Right cardiac atrium (tissue), 5 donors: ENCODE results near the gene NUP37. TPM values are rescaled to one million over a fixed set of nuclear protein-coding genes. Genes with fewer than 3 reads are reported as not detected.
A peak's percentile ranks its signal among the peaks of the same experiment; 100 is the strongest.
"Not testable (repeated sequence)": the region's sequence is repeated elsewhere in the genome, so short reads cannot be mapped to it uniquely, and the experiment has no call there.

ENCODE experiments used
- ATAC-seq, 2 donors: fragments of 200-7000 bp; cut with Tn5 transposase; one replicate each; pipeline versions ENCODE4 v1.8.0 to v1.9.1; 2020; ENCODE audit warnings: moderate library complexity in 2 of 2, mild to moderate bottlenecking in 1 of 2
- DNase-seq, 3 donors: peaks; one replicate each; pipeline ENCODE4 v3.0.0-alpha.2; 2020
- H3K27ac ChIP-seq: one replicate; pipeline ENCODE4 v1.5.1; 2013; ENCODE audit warnings: mild to moderate bottlenecking, low read length, control low read depth, moderate library complexity
- H3K27me3 ChIP-seq: one replicate; pipeline ENCODE4 v1.6.1; 2013; ENCODE audit not compliant: control insufficient read depth, insufficient read depth
- H3K4me1 ChIP-seq: one replicate; pipeline ENCODE4 v1.6.1; 2013; ENCODE audit warnings: low read length; ENCODE audit not compliant: control insufficient read depth, insufficient read depth
- H3K4me3 ChIP-seq: one replicate; pipeline ENCODE4 v1.5.1; 2013; ENCODE audit warnings: low read length, control low read depth
- H3K9me3 ChIP-seq: one replicate; pipeline ENCODE4 v1.6.1; 2013; ENCODE audit warnings: low read length; ENCODE audit not compliant: control insufficient read depth
- WGBS: extraction: QIAGEN DNeasy Blood & Tissue Kit; methylation state at CpG from one replicate; pipeline ENCODE4 v1.1.7; 2013; 5-methylcytosine and 5-hydroxymethylcytosine counted together
- intact Hi-C, 4 donors: fragments of 100-400 bp; cut with DNase I; formaldehyde crosslinking; loops; one replicate each; pipeline versions ENCODE4 v1.11.0 to v1.14.0; 2022 to 2023
- polyA plus RNA-seq: library from polyadenylated mRNA; stranded (reverse); fragments of 200-250 nt; gene quantifications from one replicate; pipeline ENCODE4 v1.2.3, GENCODE V29; 2013
- total RNA-seq, 4 donors: library from RNA; stranded (reverse); fragmentation: NEBNext Ultra II Directional; extraction: Animal tissue kit (Norgen Biotek cat#: 25700); gene quantifications; one replicate each; pipeline ENCODE4 v1.2.1, GENCODE V29; 2021
- donor health status: healthy with polysubstance abuse.
- donor health status: DM: no; HTN: yes; CAD: no.
- donor health status: DM: no; HTN: no; CAD: no.
- donor health status: DM: no; HTN: yes; CAD: no; lungs with severe emphysema.
- donor health status: DM: yes; HTN: yes; CAD: no.

NUP37 gene
- total and polyA plus RNA-seq, 5 donors = 13.3 to 18.3 (median 17.0) TPM

DNA sequence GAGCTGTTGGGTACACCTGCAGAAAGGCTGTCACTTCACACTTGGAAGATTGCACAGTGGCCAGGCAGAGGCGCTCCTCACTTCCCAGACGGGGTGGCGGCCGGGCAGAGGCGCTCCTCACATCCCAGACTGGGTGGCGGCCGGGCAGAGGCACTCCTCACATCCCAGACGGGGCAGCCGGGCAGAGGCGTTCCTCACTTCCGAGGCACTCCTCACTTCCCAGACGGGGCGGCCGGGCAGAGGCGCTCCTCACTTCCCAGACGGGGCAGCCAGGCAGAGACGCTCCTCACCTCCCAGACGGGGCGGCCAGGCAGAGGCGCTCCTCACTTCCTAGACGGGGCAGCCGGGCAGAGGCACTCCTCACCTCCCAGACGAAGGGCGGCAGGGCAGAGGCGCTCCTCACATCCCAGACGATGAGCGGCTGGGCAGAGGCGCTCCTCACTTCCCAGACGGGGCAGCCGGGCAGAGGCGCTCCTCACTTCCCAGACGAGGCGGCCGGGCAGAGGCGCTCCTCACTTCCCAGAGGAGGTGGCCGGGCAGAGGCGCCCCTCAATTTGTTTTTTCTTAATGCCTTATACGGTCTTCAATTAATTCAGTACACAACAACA, 30.6 kb downstream of the NUP37 start:
- H3K4me3 ChIP-seq, intact Hi-C loops: not testable (repeated sequence)
- DNase-seq = peak in 1 of 3 donors; percentile 34

DNA sequence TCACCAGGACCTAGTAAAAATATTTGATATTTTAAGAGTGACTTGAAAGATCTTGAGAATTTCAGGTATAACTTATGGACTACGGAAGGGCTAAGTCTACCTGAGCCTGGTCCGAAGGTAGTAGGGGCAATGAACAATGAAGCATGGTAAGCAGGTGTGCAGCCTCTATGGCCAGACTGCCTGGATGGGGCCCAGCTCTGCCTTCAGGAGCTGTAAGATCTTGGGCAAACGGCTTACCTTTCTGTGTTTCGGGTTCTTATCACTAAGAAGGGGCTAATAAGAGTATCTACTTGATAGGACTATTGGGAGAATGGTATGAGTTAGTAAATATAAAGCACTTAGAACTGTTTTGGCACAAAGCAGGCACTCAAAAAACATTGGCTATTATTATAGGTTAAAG, 39.1 kb downstream of the NUP37 start:
- no peaks in the 10 kb centered on the region for H3K4me1 ChIP-seq
- ATAC-seq = no peak
- no peaks in the 10 kb centered on the region for H3K9me3 ChIP-seq
- no peak overlapping the region for H3K4me3 ChIP-seq
- no peak for DNase-seq
- no peak overlapping the region for H3K27ac ChIP-seq
- H3K27me3 ChIP-seq = no peaks in the 10 kb centered on the region
- WGBS = 95% methylated on average over 4 of the region's 4 CpGs
- intact Hi-C loops = no loop called here

More for the DNA sequence above, 30.6 kb downstream of the NUP37 start:
- not testable (repeated sequence) for H3K9me3 ChIP-seq, H3K27ac ChIP-seq, H3K4me1 ChIP-seq, H3K27me3 ChIP-seq, ATAC-seq
- WGBS = 98% methylated on average over 38 of the region's 38 CpGs

DNA sequence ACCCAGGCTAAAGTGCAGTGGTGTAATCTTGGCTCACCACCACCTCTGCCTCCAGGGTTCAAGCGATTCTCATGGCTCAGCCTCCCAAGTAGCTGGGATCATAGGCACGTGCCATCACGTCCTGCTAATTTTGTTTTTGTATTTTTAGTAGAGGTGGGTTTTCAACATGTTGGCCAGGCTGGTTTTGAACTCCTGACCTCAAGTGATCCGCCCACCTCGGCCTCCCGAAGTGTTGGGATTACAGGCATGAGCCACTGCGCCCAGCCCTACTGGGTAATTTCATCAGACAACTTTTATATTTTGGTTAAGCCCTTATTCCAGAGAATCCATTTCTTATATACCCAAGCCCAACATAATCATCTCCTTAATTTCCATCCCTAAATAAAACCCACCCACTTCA, 47.8 kb downstream of the NUP37 start:
- intact Hi-C loops, H3K4me3 ChIP-seq, DNase-seq, H3K9me3 ChIP-seq, H3K27ac ChIP-seq, H3K4me1 ChIP-seq, H3K27me3 ChIP-seq, ATAC-seq: not testable (repeated sequence)
- WGBS = 89% methylated on average over 7 of the region's 7 CpGs

DNA sequence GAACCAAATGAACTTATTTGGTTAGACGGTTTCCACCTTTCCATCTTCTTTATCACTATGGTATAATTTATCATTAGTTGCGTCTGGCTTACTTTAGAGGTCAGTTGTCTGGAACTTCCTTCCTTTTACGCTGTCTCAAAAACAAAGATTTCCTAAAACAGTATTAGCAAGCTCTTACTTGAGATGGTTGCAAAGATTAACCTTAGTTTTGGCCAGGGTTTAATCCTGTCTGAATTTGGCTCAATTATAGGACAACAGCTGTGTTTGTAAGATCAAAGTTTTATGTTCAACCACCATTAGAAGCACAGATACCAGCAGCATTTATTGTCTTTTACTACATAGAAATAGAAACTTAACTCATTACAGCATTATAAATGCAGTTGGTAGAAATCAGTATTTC, 50.2 kb downstream of the NUP37 start:
- Histone ChIP-seq H3K4me1 (no peaks in the 10 kb centered on the region), H3K9me3 (no peaks in the 10 kb centered on the region), H3K27me3 (no peaks in the 10 kb centered on the region), H3K27ac (no peak overlapping the region), H3K4me3 (no peak overlapping the region)
- intact Hi-C loops = no loop called here
- WGBS = 63% methylated on average over 3 of the region's 3 CpGs
- ATAC-seq (peak in 1 of 2 donors; percentile 37), DNase-seq (no peak)

DNA sequence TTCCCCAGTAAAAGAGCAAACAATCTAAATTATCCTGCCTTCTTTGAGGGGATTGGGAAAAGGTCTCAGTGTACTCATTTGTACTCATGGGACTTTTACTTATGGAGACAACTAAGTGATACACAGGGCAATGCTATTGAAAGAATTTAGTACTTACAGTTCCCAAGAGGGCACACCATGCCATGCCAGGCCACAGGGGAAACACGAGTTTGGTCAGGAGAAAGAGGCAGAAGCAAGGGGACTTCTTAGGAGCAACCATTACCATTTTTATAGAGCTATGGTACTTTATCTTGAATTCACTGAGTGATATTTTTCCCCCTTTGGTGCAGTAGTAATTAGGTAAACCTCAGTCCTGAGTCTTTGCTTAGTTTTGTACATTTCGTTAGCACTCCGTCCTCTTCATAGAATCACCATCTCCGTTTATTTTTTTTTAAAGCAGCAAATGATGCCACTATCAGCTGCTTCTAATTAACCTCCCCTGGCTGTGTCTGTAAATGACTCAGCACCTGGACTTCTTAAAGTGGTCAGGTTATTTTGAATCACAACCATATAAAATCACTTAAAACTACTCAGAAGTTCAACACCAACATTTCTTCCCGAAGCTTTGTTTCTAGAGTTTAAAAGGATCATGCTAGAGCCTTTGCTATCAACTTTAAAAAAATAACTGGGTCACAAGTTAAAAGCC, 52.2 kb downstream of the NUP37 start:
- Histone ChIP-seq H3K27ac (no peak overlapping the region), H3K4me3 (no peak overlapping the region), H3K27me3 (no peaks in the 10 kb centered on the region), H3K4me1 (no peaks in the 10 kb centered on the region), H3K9me3 (no peaks in the 10 kb centered on the region)
- intact Hi-C loops = no loop called here
- 66% methylated on average over 5 of the region's 5 CpGs for WGBS
- ATAC-seq (no peak), DNase-seq (no peak)

DNA sequence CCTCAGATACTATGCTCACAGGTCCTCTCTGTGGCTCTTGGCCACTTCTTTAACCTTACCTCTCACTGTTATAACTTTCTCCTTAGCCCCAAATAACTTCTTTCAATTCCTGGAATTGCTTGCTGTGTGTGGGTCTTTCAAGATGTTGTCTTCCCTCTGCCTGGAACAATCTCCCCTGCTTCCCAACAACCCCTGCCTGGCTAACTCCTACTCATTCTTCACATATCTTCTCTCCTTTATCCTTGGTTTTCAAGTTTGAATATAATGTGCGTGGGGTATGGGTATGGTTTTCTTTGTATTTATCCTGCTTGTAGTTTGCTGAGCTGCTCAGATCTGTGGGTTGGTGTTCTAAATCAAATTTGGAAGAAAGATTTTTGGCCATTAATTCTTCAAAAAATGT, 55.4 kb downstream of the NUP37 start:
- H3K4me1 ChIP-seq = no peaks in the 10 kb centered on the region
- no peaks in the 10 kb centered on the region for H3K9me3 ChIP-seq
- H3K27ac ChIP-seq = no peak overlapping the region
- DNase-seq (no peak), ATAC-seq (no peak)
- no peak overlapping the region for H3K4me3 ChIP-seq
- WGBS = 84% methylated on average over 1 of the region's 1 CpG
- intact Hi-C loops = no loop called here
- H3K27me3 ChIP-seq = no peaks in the 10 kb centered on the region

DNA sequence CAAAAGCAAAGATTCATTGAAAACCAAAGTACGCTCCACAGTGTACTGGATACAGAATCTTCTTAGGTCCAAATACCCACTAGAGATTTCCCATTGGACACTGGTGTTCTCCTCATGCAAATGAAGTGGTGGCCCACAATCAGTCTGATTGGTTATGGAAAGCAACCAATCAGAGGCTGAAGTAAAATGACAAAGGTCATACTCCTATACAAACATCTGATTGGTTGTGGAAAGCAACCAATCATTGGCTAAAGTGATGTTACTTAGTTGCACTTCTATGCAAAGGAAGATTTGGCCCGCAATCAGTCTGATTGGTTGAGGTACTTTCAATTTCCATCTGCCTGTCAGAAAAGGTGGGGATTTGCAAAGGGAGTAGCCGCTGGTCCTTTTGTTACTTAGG, 56.8 kb downstream of the NUP37 start:
- H3K9me3 ChIP-seq = no peaks in the 10 kb centered on the region
- DNase-seq = no peak
- no peak overlapping the region for H3K4me3 ChIP-seq
- no peak overlapping the region for H3K27ac ChIP-seq
- intact Hi-C loops = no loop called here
- no peaks in the 10 kb centered on the region for H3K27me3 ChIP-seq
- ATAC-seq = no peak
- H3K4me1 ChIP-seq = no peaks in the 10 kb centered on the region
- 98% methylated on average over 3 of the region's 3 CpGs for WGBS

DNA sequence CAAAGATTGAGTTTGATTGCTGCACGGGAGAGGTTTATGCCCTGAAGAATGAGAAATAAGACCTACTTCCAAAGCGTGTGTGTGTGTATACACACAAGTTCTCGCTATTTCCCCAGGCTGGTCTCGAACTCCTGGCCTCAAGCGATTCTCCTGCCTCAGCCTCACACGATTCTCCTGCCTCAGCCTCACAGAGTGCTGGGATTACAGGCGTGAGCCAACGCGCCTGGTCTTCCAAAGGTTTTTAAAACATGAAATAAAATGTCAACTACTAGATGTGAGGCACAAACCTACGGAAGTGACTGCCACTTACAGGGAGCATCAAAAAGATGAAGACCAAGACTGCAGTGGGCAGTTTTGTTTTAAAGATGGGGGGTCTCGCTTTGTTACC, 57.5 kb downstream of the NUP37 start:
- Histone ChIP-seq H3K4me1 (no peaks in the 10 kb centered on the region), H3K27ac (no peak overlapping the region), H3K9me3 (no peaks in the 10 kb centered on the region), H3K4me3 (peak overlapping the region; percentile 96), H3K27me3 (no peaks in the 10 kb centered on the region)
- WGBS = 80% methylated on average over 11 of the region's 11 CpGs
- DNase-seq (peak in 1 of 3 donors; percentile 45), ATAC-seq (no peak)
- intact Hi-C loops = no loop called here

DNA sequence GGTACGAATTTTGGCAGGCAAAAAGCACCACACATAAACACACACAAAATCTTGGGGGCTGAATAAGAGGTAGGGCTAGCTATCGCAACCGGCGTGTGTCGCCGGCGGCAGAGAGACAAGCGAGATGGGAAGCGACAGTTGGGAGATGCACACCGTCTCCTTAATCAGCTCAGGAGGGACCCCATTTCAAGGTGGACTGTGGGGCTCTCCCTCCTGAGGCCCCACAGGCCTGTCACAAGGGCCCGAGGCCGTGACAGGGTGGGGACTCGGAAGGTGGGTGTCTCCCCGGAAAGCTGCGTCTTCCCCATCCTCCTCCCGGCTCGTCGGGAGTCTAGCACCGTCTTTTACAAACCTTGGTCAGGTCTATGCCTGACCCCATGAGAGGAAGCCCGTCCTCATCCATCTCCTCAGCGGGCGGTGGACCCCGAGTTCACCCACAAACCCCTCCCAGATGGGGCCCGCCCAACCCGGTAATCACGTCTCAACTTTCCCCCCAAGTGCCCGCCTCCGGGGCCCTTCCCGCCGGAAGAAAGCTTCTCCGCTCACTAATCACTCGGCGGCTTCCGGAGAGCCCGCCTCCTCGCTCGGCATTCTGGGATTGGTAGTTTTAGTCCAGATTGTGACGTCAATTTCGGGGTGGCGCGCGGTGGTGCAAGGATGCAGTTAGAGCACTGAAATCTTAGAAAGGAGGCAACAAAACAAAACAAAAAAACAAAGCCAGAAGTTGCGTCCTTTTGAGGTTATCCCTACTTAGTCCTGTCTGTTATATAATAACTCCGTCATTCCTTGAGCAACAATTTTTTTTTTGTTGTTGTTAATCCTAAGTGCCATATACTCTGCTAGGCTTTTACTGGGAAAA, 58.1 kb downstream of the NUP37 start, which contains the start of gene WASHC3:
Gene WASHC3 (minus strand): TSS at position 432 of the 859 bp plus-strand sequence. CDS start 29 bp downstream, at position 403.
- 2% methylated on average over 44 of the region's 44 CpGs for WGBS
- Histone ChIP-seq H3K27me3 (no peaks in the 10 kb centered on the region), H3K27ac (peak within 1 kb of the TSS; percentile 82), H3K9me3 (no peaks in the 10 kb centered on the region), H3K4me1 (no peaks in the 10 kb centered on the region), H3K4me3 (peak within 1 kb of the TSS; percentile 96)
- intact Hi-C loops = no loop called here
- ATAC-seq = peak; percentile 100
- peak; percentile 97 to 98 (median 97) for DNase-seq

DNA sequence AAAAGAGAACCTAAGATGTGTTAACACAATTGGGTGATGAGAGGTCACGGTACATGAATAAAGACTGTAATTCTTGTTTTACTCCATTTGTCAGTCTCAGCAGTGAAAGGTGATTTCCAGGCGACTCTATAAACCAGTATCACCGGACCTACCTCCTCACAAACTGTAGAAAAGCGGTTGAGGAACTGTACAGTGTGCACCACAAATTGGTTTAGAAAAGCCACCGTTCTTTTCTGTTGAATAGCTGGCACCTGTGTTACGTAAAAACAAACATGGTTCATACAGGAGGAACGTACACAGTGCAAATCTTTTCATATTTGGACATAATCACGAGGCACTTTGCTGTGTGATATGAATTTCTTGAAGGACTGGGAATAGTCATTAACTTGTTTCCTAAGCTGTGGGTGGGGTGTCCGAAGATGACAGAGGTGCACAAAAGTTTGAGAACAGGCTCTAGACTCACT, 58.8 kb downstream of the NUP37 start:
- H3K9me3 ChIP-seq = no peaks in the 10 kb centered on the region
- no peak for DNase-seq
- WGBS = 40% methylated on average over 9 of the region's 9 CpGs
- H3K27me3 ChIP-seq = no peaks in the 10 kb centered on the region
- intact Hi-C loops = no loop called here
- H3K4me1 ChIP-seq = no peaks in the 10 kb centered on the region
- ATAC-seq = peak in 1 of 2 donors; percentile 7
- H3K27ac ChIP-seq = peak overlapping the region; percentile 82
- peak overlapping the region; percentile 96 for H3K4me3 ChIP-seq

DNA sequence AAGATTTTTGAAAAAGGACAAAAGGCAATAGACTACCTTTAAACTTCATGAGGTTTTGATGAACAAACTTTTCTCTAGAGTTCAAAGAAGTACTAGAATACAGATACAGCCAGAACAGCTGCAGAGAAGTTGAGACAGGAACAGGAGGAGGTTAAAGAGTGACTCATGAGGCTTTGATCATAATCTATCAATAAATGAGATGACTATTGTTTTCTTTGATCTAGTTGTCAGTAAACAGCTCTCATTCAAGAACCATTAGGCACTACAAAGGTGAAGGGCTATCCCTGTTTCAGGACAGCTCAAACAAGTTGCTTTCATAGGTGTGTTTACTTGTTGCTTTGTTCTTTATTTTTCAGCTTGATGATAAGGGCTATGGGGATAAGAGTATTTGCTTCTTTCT, 60.6 kb downstream of the NUP37 start:
- intact Hi-C loops = no loop called here

More for the DNA sequence above, 60.6 kb downstream of the NUP37 start:
- Histone ChIP-seq H3K27me3 (no peaks in the 10 kb centered on the region), H3K9me3 (no peaks in the 10 kb centered on the region), H3K4me3 (no peak overlapping the region), H3K4me1 (no peaks in the 10 kb centered on the region), H3K27ac (no peak overlapping the region)
- ATAC-seq (no peak), DNase-seq (no peak)
